ENCODE measurements around the gene PRR14.
"Not testable (repeated sequence)": the region's sequence is repeated elsewhere in the genome, so short reads cannot be mapped to it uniquely, and the experiment has no call there.

Gene PRR14

GRCh38 chr16:30675143-30675542 lies 24.4 kb downstream of the PRR14 start:
- H3K27me3 ChIP-seq (replicated peaks; ENCODE audit: control insufficient read depth, insufficient read depth, low read length), result no peaks in the 10 kb centered on the region

GRCh38 chr16:30677931-30678585 lies 27.3 kb downstream of the PRR14 start:
- Histone ChIP-seq H3K4me1 (ENCODE audit: control insufficient read depth, insufficient read depth, low read length) (no peaks in the 10 kb centered on the region), H3K9me3 (ENCODE audit: control insufficient read depth, low read length) (no peaks in the 10 kb centered on the region), H3K9ac (ENCODE audit: low read length) (no peak overlapping the region), H3K27me3 (replicated peaks; ENCODE audit: control insufficient read depth, insufficient read depth, low read length) (no peaks in the 10 kb centered on the region), H3K4me3 (ENCODE audit: low read length) (no peak overlapping the region), H3K36me3 (ENCODE audit: control insufficient read depth, insufficient read depth, low read length, severe bottlenecking) (no peaks in the 10 kb centered on the region)
- no peak for DNase-seq (ENCODE audit: low read depth)

More at GRCh38 chr16:30675143-30675542, 24.4 kb downstream of the PRR14 start:
- Histone ChIP-seq H3K36me3 (ENCODE audit: control insufficient read depth, insufficient read depth, low read length, severe bottlenecking) (peaks cover 8% of the 10 kb centered on the region), H3K9me3 (ENCODE audit: control insufficient read depth, low read length) (no peaks in the 10 kb centered on the region), H3K9ac (ENCODE audit: low read length) (no peak overlapping the region), H3K4me3 (ENCODE audit: low read length) (no peak overlapping the region), H3K4me1 (ENCODE audit: control insufficient read depth, insufficient read depth, low read length) (no peaks in the 10 kb centered on the region)
- no peak for DNase-seq (ENCODE audit: low read depth)

GRCh38 chr16:30678586-30678970 lies 27.8 kb downstream of the PRR14 start:
- Histone ChIP-seq H3K4me1 (ENCODE audit: control insufficient read depth, insufficient read depth, low read length) (no peaks in the 10 kb centered on the region), H3K9ac (ENCODE audit: low read length) (no peak overlapping the region), H3K36me3 (ENCODE audit: control insufficient read depth, insufficient read depth, low read length, severe bottlenecking) (no peaks in the 10 kb centered on the region), H3K27me3 (replicated peaks; ENCODE audit: control insufficient read depth, insufficient read depth, low read length) (no peaks in the 10 kb centered on the region), H3K4me3 (ENCODE audit: low read length) (no peak overlapping the region), H3K9me3 (ENCODE audit: control insufficient read depth, low read length) (no peaks in the 10 kb centered on the region)
- DNase-seq (ENCODE audit: low read depth), result no peak

GRCh38 chr16:30680326-30680725 lies 29.6 kb downstream of the PRR14 start:
- Histone ChIP-seq H3K27me3 (replicated peaks; ENCODE audit: control insufficient read depth, insufficient read depth, low read length) (no peaks in the 10 kb centered on the region), H3K4me3 (ENCODE audit: low read length) (no peak overlapping the region), H3K36me3 (ENCODE audit: control insufficient read depth, insufficient read depth, low read length, severe bottlenecking) (no peaks in the 10 kb centered on the region), H3K9ac (ENCODE audit: low read length) (no peak overlapping the region), H3K4me1 (ENCODE audit: control insufficient read depth, insufficient read depth, low read length) (no peaks in the 10 kb centered on the region), H3K9me3 (ENCODE audit: control insufficient read depth, low read length) (no peaks in the 10 kb centered on the region)
- DNase-seq (ENCODE audit: low read depth), result no peak

- Histone ChIP-seq H3K4me1 (ENCODE audit: control insufficient read depth, insufficient read depth, low read length) (peaks cover 6% of the 10 kb centered on the region), H3K4me3 (ENCODE audit: low read length) (no peak overlapping the region), H3K9ac (ENCODE audit: low read length) (no peak overlapping the region), H3K36me3 (ENCODE audit: control insufficient read depth, insufficient read depth, low read length, severe bottlenecking) (no peaks in the 10 kb centered on the region), H3K27me3 (replicated peaks; ENCODE audit: control insufficient read depth, insufficient read depth, low read length) (no peaks in the 10 kb centered on the region), H3K9me3 (ENCODE audit: control insufficient read depth, low read length) (no peaks in the 10 kb centered on the region)
- no peak for DNase-seq (ENCODE audit: low read depth)
Measured at GRCh38 chr16:30688701-30689100, 37.9 kb downstream of the PRR14 start.

GRCh38 chr16:30691907-30692306 lies 41.1 kb downstream of the PRR14 start:
- no peak overlapping the region for H3K4me3 ChIP-seq (ENCODE audit: low read length)
- H3K4me1 ChIP-seq (ENCODE audit: control insufficient read depth, insufficient read depth, low read length), result peaks cover 6% of the 10 kb centered on the region
- H3K9me3 ChIP-seq (ENCODE audit: control insufficient read depth, low read length), result no peaks in the 10 kb centered on the region
- no peak for DNase-seq (ENCODE audit: low read depth)
- no peaks in the 10 kb centered on the region for H3K27me3 ChIP-seq (replicated peaks; ENCODE audit: control insufficient read depth, insufficient read depth, low read length)
- H3K36me3 ChIP-seq (ENCODE audit: control insufficient read depth, insufficient read depth, low read length, severe bottlenecking), result no peaks in the 10 kb centered on the region
- H3K9ac ChIP-seq (ENCODE audit: low read length), result no peak overlapping the region

GRCh38 chr16:30692396-30693064 lies 41.8 kb downstream of the PRR14 start:
- Histone ChIP-seq H3K27me3 (replicated peaks; ENCODE audit: control insufficient read depth, insufficient read depth, low read length) (no peaks in the 10 kb centered on the region), H3K36me3 (ENCODE audit: control insufficient read depth, insufficient read depth, low read length, severe bottlenecking) (no peaks in the 10 kb centered on the region), H3K4me3 (ENCODE audit: low read length) (no peak overlapping the region), H3K9ac (ENCODE audit: low read length) (no peak overlapping the region), H3K9me3 (ENCODE audit: control insufficient read depth, low read length) (no peaks in the 10 kb centered on the region), H3K4me1 (ENCODE audit: control insufficient read depth, insufficient read depth, low read length) (peaks cover 11% of the 10 kb centered on the region)
- no peak for DNase-seq (ENCODE audit: low read depth)

- H3K9me3 ChIP-seq (ENCODE audit: control insufficient read depth, low read length), result no peaks in the 10 kb centered on the region
- H3K4me3 ChIP-seq (ENCODE audit: low read length), result no peak overlapping the region
- no peaks in the 10 kb centered on the region for H3K27me3 ChIP-seq (replicated peaks; ENCODE audit: control insufficient read depth, insufficient read depth, low read length)
- no peak overlapping the region for H3K9ac ChIP-seq (ENCODE audit: low read length)
- H3K4me1 ChIP-seq (ENCODE audit: control insufficient read depth, insufficient read depth, low read length), result peaks cover 13% of the 10 kb centered on the region
- H3K36me3 ChIP-seq (ENCODE audit: control insufficient read depth, insufficient read depth, low read length, severe bottlenecking), result no peaks in the 10 kb centered on the region
- no peak for DNase-seq (ENCODE audit: low read depth)
Measured at GRCh38 chr16:30694926-30695693, 44.4 kb downstream of the PRR14 start.

- peaks cover 12% of the 10 kb centered on the region for H3K36me3 ChIP-seq (ENCODE audit: control insufficient read depth, insufficient read depth, low read length, severe bottlenecking)
- H3K4me1 ChIP-seq (ENCODE audit: control insufficient read depth, insufficient read depth, low read length), result peaks cover 28% of the 10 kb centered on the region
- DNase-seq (ENCODE audit: low read depth); H3K4me3 ChIP-seq (ENCODE audit: low read length); H3K9ac ChIP-seq (ENCODE audit: low read length); H3K27me3 ChIP-seq (replicated peaks; ENCODE audit: control insufficient read depth, insufficient read depth, low read length); H3K9me3 ChIP-seq (ENCODE audit: control insufficient read depth, low read length): not testable (repeated sequence)
Measured at GRCh38 chr16:30696646-30697045, 45.9 kb downstream of the PRR14 start.

- H3K27me3 ChIP-seq (replicated peaks; ENCODE audit: control insufficient read depth, insufficient read depth, low read length), result no peaks in the 10 kb centered on the region
- peaks cover 18% of the 10 kb centered on the region for H3K36me3 ChIP-seq (ENCODE audit: control insufficient read depth, insufficient read depth, low read length, severe bottlenecking)
- H3K9me3 ChIP-seq (ENCODE audit: control insufficient read depth, low read length), result no peaks in the 10 kb centered on the region
- H3K4me3 ChIP-seq (ENCODE audit: low read length), result peak overlapping the region; percentile 99
- DNase-seq (ENCODE audit: low read depth), result no peak
- peaks cover 28% of the 10 kb centered on the region for H3K4me1 ChIP-seq (ENCODE audit: control insufficient read depth, insufficient read depth, low read length)
- peak overlapping the region; percentile 100 for H3K9ac ChIP-seq (ENCODE audit: low read length)
Measured at GRCh38 chr16:30697264-30698138, 46.7 kb downstream of the PRR14 start.

Data from adipocyte (in vitro differentiated cells).